Stimulated activated naive B cell treated with anti-CD40 and anti-IgM and Interleukin-4, amounts not matched to agents 10 μg/mL and 1 μg/mL and 100 μg/mL, for 72 hours (primary cell): ENCODE measurements around the gene NYAP2.

ENCODE experiments used
- ATAC-seq, 2 donors: fragments of 150-1000 bp; cut with Tn5 transposase; replicated peaks; 2 replicates each; pipeline ENCODE4 v1.10.0; 2021; ENCODE audit warnings: moderate library complexity in 1 of 2
- DNase-seq: peaks from one replicate; pipeline ENCODE4 v3.0.0; 2021
- H3K27ac Mint-ChIP-seq: one replicate; pipeline ENCODE4 v1.8.0; 2022; ENCODE audit warnings: mild to moderate bottlenecking, mixed read lengths
- H3K27me3 Mint-ChIP-seq, 2 donors: one replicate each; pipeline ENCODE4 v1.8.0; 2022; ENCODE audit warnings: mixed read lengths in 2 of 2
- H3K36me3 Mint-ChIP-seq, 2 donors: one replicate each; pipeline ENCODE4 v1.8.0; 2022; ENCODE audit warnings: mixed read lengths in 2 of 2, mild to moderate bottlenecking in 1 of 2
- H3K4me1 Mint-ChIP-seq, 2 donors: one replicate each; pipeline ENCODE4 v1.8.0; 2022; ENCODE audit warnings: mixed read lengths in 2 of 2, mild to moderate bottlenecking in 1 of 2
- H3K4me3 Mint-ChIP-seq, 2 donors: one replicate each; pipeline ENCODE4 v1.8.0; 2022; ENCODE audit warnings: mild to moderate bottlenecking in 2 of 2, mixed read lengths in 2 of 2, moderate library complexity in 1 of 2
- H3K9me3 Mint-ChIP-seq, 2 donors: one replicate each; pipeline ENCODE4 v1.8.0; 2022; ENCODE audit warnings: mixed read lengths in 2 of 2, mild to moderate bottlenecking in 1 of 2

Gene NYAP2

GRCh38 chr2:225581135-225581534 lies 181.6 kb downstream of the NYAP2 start:
- DNase-seq = no peak
- H3K9me3 Mint-ChIP-seq = peaks cover 0 to 1% of the 10 kb centered on the region in 2 donors
- no peak overlapping the region for H3K27ac Mint-ChIP-seq
- no peak overlapping the region for H3K4me3 Mint-ChIP-seq
- peaks cover 0 to 5% of the 10 kb centered on the region in 2 donors for H3K27me3 Mint-ChIP-seq
- no peak for ATAC-seq
- H3K36me3 Mint-ChIP-seq = no peaks in the 10 kb centered on the region
- H3K4me1 Mint-ChIP-seq = no peaks in the 10 kb centered on the region

GRCh38 chr2:225581906-225582305 lies 182.4 kb downstream of the NYAP2 start:
- DNase-seq (no peak), ATAC-seq (no peak)
- Mint-ChIP-seq H3K27ac (no peak overlapping the region), H3K9me3 (peaks cover 0 to 1% of the 10 kb centered on the region in 2 donors), H3K36me3 (no peaks in the 10 kb centered on the region), H3K4me3 (no peak overlapping the region), H3K27me3 (peaks cover 0 to 5% of the 10 kb centered on the region in 2 donors), H3K4me1 (no peaks in the 10 kb centered on the region)

GRCh38 chr2:225582355-225583116 lies 183.0 kb downstream of the NYAP2 start:
- H3K9me3 Mint-ChIP-seq = peaks cover 0 to 1% of the 10 kb centered on the region in 2 donors
- H3K27me3 Mint-ChIP-seq = peaks cover 0 to 5% of the 10 kb centered on the region in 2 donors
- H3K4me1 Mint-ChIP-seq = no peaks in the 10 kb centered on the region
- ATAC-seq (no peak), DNase-seq (no peak)
- no peaks in the 10 kb centered on the region for H3K36me3 Mint-ChIP-seq
- H3K27ac Mint-ChIP-seq = no peak overlapping the region
- H3K4me3 Mint-ChIP-seq = no peak overlapping the region

GRCh38 chr2:225584796-225585195 lies 185.3 kb downstream of the NYAP2 start:
- H3K27ac Mint-ChIP-seq = no peak overlapping the region
- no peaks in the 10 kb centered on the region for H3K36me3 Mint-ChIP-seq
- no peak overlapping the region for H3K4me3 Mint-ChIP-seq
- H3K4me1 Mint-ChIP-seq = no peaks in the 10 kb centered on the region
- ATAC-seq (no peak), DNase-seq (no peak)
- no peaks in the 10 kb centered on the region for H3K27me3 Mint-ChIP-seq
- H3K9me3 Mint-ChIP-seq = peaks cover 0 to 1% of the 10 kb centered on the region in 2 donors

- H3K27me3 Mint-ChIP-seq = no peaks in the 10 kb centered on the region
Measured at GRCh38 chr2:225590932-225591331, 191.4 kb downstream of the NYAP2 start.

GRCh38 chr2:225597911-225598310 lies 198.4 kb downstream of the NYAP2 start:
- DNase-seq = no peak
- H3K9me3 Mint-ChIP-seq = peaks cover 5% of the 10 kb centered on the region in 2 donors
- H3K4me3 Mint-ChIP-seq = no peak overlapping the region
- no peaks in the 10 kb centered on the region for H3K36me3 Mint-ChIP-seq
- no peak for ATAC-seq
- no peak overlapping the region for H3K27ac Mint-ChIP-seq
- no peaks in the 10 kb centered on the region for H3K4me1 Mint-ChIP-seq
- peaks cover 0 to 5% of the 10 kb centered on the region in 2 donors for H3K27me3 Mint-ChIP-seq

More at GRCh38 chr2:225590932-225591331, 191.4 kb downstream of the NYAP2 start:
- Mint-ChIP-seq H3K4me3 (no peak overlapping the region), H3K36me3 (no peaks in the 10 kb centered on the region), H3K27ac (no peak overlapping the region), H3K4me1 (no peaks in the 10 kb centered on the region), H3K9me3 (no peaks in the 10 kb centered on the region)
- DNase-seq = no peak
- ATAC-seq = no peak

- no peak overlapping the region for H3K4me3 Mint-ChIP-seq
- no peak for ATAC-seq
- H3K36me3 Mint-ChIP-seq = no peaks in the 10 kb centered on the region
Measured at GRCh38 chr2:225598426-225598825, 198.9 kb downstream of the NYAP2 start.

GRCh38 chr2:225598897-225599296 lies 199.4 kb downstream of the NYAP2 start:
- no peaks in the 10 kb centered on the region for H3K36me3 Mint-ChIP-seq
- H3K9me3 Mint-ChIP-seq = peaks cover 5% of the 10 kb centered on the region in 2 donors
- ATAC-seq = no peak
- H3K4me3 Mint-ChIP-seq = no peak overlapping the region
- no peaks in the 10 kb centered on the region for H3K4me1 Mint-ChIP-seq
- H3K27me3 Mint-ChIP-seq = peaks cover 0 to 5% of the 10 kb centered on the region in 2 donors
- no peak overlapping the region for H3K27ac Mint-ChIP-seq
- DNase-seq = no peak

More at GRCh38 chr2:225598426-225598825, 198.9 kb downstream of the NYAP2 start:
- Mint-ChIP-seq H3K4me1 (no peaks in the 10 kb centered on the region), H3K27me3 (peaks cover 0 to 5% of the 10 kb centered on the region in 2 donors), H3K9me3 (peaks cover 5% of the 10 kb centered on the region in 2 donors), H3K27ac (no peak overlapping the region)
- DNase-seq = no peak

- Mint-ChIP-seq H3K9me3 (peaks cover 5% of the 10 kb centered on the region in 2 donors), H3K4me3 (no peak overlapping the region), H3K36me3 (no peaks in the 10 kb centered on the region), H3K27me3 (peaks cover 0 to 5% of the 10 kb centered on the region in 2 donors), H3K27ac (no peak overlapping the region), H3K4me1 (no peaks in the 10 kb centered on the region)
- ATAC-seq (no peak), DNase-seq (no peak)
Measured at GRCh38 chr2:225599856-225600255, 200.3 kb downstream of the NYAP2 start.

GRCh38 chr2:225600444-225600843 lies 200.9 kb downstream of the NYAP2 start:
- ATAC-seq (no peak), DNase-seq (no peak)
- no peak overlapping the region for H3K4me3 Mint-ChIP-seq
- H3K27me3 Mint-ChIP-seq = peaks cover 0 to 5% of the 10 kb centered on the region in 2 donors
- H3K9me3 Mint-ChIP-seq = peaks cover 5% of the 10 kb centered on the region in 2 donors
- no peaks in the 10 kb centered on the region for H3K36me3 Mint-ChIP-seq
- H3K4me1 Mint-ChIP-seq = no peaks in the 10 kb centered on the region
- H3K27ac Mint-ChIP-seq = no peak overlapping the region

- H3K4me3 Mint-ChIP-seq = no peak overlapping the region
- H3K27me3 Mint-ChIP-seq = peaks cover 0 to 5% of the 10 kb centered on the region in 2 donors
- no peak for DNase-seq
- H3K4me1 Mint-ChIP-seq = no peaks in the 10 kb centered on the region
- H3K9me3 Mint-ChIP-seq = peaks cover 5% of the 10 kb centered on the region in 2 donors
- ATAC-seq = no peak
- H3K36me3 Mint-ChIP-seq = no peaks in the 10 kb centered on the region
- H3K27ac Mint-ChIP-seq = no peak overlapping the region
Measured at GRCh38 chr2:225600865-225601264, 201.4 kb downstream of the NYAP2 start.

GRCh38 chr2:225602205-225602604 lies 202.7 kb downstream of the NYAP2 start:
- H3K4me1 Mint-ChIP-seq = no peaks in the 10 kb centered on the region
- DNase-seq = no peak
- H3K27ac Mint-ChIP-seq = no peak overlapping the region
- H3K9me3 Mint-ChIP-seq = peaks cover 5% of the 10 kb centered on the region in 2 donors
- H3K27me3 Mint-ChIP-seq = peaks cover 0 to 5% of the 10 kb centered on the region in 2 donors
- no peaks in the 10 kb centered on the region for H3K36me3 Mint-ChIP-seq
- ATAC-seq = no peak
- H3K4me3 Mint-ChIP-seq = no peak overlapping the region

GRCh38 chr2:225608136-225608535 lies 208.6 kb downstream of the NYAP2 start:
- ATAC-seq (no peak), DNase-seq (no peak)
- peaks cover 0 to 2% of the 10 kb centered on the region in 2 donors for H3K9me3 Mint-ChIP-seq

GRCh38 chr2:225612636-225613035 lies 213.1 kb downstream of the NYAP2 start:
- ATAC-seq = no peak

More at GRCh38 chr2:225608136-225608535, 208.6 kb downstream of the NYAP2 start:
- no peaks in the 10 kb centered on the region for H3K27me3 Mint-ChIP-seq
- no peak overlapping the region for H3K27ac Mint-ChIP-seq
- no peak overlapping the region for H3K4me3 Mint-ChIP-seq
- H3K4me1 Mint-ChIP-seq = no peaks in the 10 kb centered on the region
- H3K36me3 Mint-ChIP-seq = no peaks in the 10 kb centered on the region

GRCh38 chr2:225614915-225615314 lies 215.4 kb downstream of the NYAP2 start:
- DNase-seq (no peak), ATAC-seq (no peak)
- H3K27me3 Mint-ChIP-seq = peaks cover 0 to 5% of the 10 kb centered on the region in 2 donors
- no peak overlapping the region for H3K27ac Mint-ChIP-seq
- no peaks in the 10 kb centered on the region for H3K36me3 Mint-ChIP-seq
- H3K4me3 Mint-ChIP-seq = no peak overlapping the region
- H3K9me3 Mint-ChIP-seq = peaks cover 0 to 4% of the 10 kb centered on the region in 2 donors
- H3K4me1 Mint-ChIP-seq = no peaks in the 10 kb centered on the region

More at GRCh38 chr2:225612636-225613035, 213.1 kb downstream of the NYAP2 start:
- Mint-ChIP-seq H3K36me3 (no peaks in the 10 kb centered on the region), H3K4me1 (no peaks in the 10 kb centered on the region), H3K27me3 (no peaks in the 10 kb centered on the region), H3K9me3 (peaks cover 0 to 4% of the 10 kb centered on the region in 2 donors), H3K27ac (no peak overlapping the region), H3K4me3 (no peak overlapping the region)
- no peak for DNase-seq
